ENCODE data around the gene GNAZ. TPM values are rescaled to one million over a fixed set of nuclear protein-coding genes. Genes with fewer than 3 reads are reported as not detected.

Gene GNAZ
- total and polyA plus RNA-seq, 2 donors from 2014 or later: 3.7 to 5.7 TPM

- no peak overlapping the region for H3K27ac ChIP-seq (ENCODE audit: low read depth in 2 of 2, low read length in 2 of 2)
- FAIRE-seq (no peak), DNase-seq (no peak)
- TF ChIP-seq, protein P1, sequence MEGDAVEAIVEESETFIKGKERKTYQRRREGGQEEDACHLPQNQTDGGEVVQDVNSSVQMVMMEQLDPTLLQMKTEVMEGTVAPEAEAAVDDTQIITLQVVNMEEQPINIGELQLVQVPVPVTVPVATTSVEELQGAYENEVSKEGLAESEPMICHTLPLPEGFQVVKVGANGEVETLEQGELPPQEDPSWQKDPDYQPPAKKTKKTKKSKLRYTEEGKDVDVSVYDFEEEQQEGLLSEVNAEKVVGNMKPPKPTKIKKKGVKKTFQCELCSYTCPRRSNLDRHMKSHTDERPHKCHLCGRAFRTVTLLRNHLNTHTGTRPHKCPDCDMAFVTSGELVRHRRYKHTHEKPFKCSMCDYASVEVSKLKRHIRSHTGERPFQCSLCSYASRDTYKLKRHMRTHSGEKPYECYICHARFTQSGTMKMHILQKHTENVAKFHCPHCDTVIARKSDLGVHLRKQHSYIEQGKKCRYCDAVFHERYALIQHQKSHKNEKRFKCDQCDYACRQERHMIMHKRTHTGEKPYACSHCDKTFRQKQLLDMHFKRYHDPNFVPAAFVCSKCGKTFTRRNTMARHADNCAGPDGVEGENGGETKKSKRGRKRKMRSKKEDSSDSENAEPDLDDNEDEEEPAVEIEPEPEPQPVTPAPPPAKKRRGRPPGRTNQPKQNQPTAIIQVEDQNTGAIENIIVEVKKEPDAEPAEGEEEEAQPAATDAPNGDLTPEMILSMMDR (IDR thresholded peaks at IDR 0.05; ENCODE audit: borderline replicate concordance, extremely low read depth, insufficient read depth): no peak
- H3K36me3 ChIP-seq (ENCODE audit: control insufficient read depth in 2 of 3, insufficient read depth in 3 of 3, low read length in 3 of 3): no peaks in the 10 kb centered on the region
- H3K9ac ChIP-seq (ENCODE audit: low read length in 3 of 3): no peak overlapping the region
- intact Hi-C loops (cut with DNase I): no loop called here
- H3K4me1 ChIP-seq (ENCODE audit: control insufficient read depth in 2 of 3, insufficient read depth in 2 of 3, low read depth in 1 of 3, low read length in 3 of 3): peaks cover 0 to 4% (median 0%) of the 10 kb centered on the region in 3 donors
- no peaks in the 10 kb centered on the region for H3K27me3 ChIP-seq (ENCODE audit: control insufficient read depth, insufficient read depth, low read length)
- H3K9me3 ChIP-seq (ENCODE audit: control insufficient read depth in 2 of 3, insufficient read depth in 1 of 3, low read length in 3 of 3): no peaks in the 10 kb centered on the region
- H3K4me3 ChIP-seq (ENCODE audit: low read length in 3 of 3): no peak overlapping the region
Observed at GRCh38 chr22:23093051-23093788, 22.9 kb downstream of the GNAZ start.

GRCh38 chr22:23094260-23094659 is 23.9 kb downstream of the GNAZ start:
- TF ChIP-seq, protein P1 (IDR thresholded peaks at IDR 0.05; ENCODE audit: borderline replicate concordance, extremely low read depth, insufficient read depth): no peak
- no peaks in the 10 kb centered on the region for H3K27me3 ChIP-seq (ENCODE audit: control insufficient read depth, insufficient read depth, low read length)
- peaks cover 0 to 8% (median 0%) of the 10 kb centered on the region in 3 donors for H3K4me1 ChIP-seq (ENCODE audit: control insufficient read depth in 2 of 3, insufficient read depth in 2 of 3, low read depth in 1 of 3, low read length in 3 of 3)
- no peaks in the 10 kb centered on the region for H3K36me3 ChIP-seq (ENCODE audit: control insufficient read depth in 2 of 3, insufficient read depth in 3 of 3, low read length in 3 of 3)
- no peaks in the 10 kb centered on the region for H3K9me3 ChIP-seq (ENCODE audit: control insufficient read depth in 2 of 3, insufficient read depth in 1 of 3, low read length in 3 of 3)
- DNase-seq (no peak), FAIRE-seq (no peak)
- intact Hi-C loops (cut with DNase I): no loop called here
- H3K9ac ChIP-seq (ENCODE audit: low read length in 3 of 3): no peak overlapping the region
- no peak overlapping the region for H3K27ac ChIP-seq (ENCODE audit: low read depth in 2 of 2, low read length in 2 of 2)
- no peak overlapping the region for H3K4me3 ChIP-seq (ENCODE audit: low read length in 3 of 3)

DNA sequence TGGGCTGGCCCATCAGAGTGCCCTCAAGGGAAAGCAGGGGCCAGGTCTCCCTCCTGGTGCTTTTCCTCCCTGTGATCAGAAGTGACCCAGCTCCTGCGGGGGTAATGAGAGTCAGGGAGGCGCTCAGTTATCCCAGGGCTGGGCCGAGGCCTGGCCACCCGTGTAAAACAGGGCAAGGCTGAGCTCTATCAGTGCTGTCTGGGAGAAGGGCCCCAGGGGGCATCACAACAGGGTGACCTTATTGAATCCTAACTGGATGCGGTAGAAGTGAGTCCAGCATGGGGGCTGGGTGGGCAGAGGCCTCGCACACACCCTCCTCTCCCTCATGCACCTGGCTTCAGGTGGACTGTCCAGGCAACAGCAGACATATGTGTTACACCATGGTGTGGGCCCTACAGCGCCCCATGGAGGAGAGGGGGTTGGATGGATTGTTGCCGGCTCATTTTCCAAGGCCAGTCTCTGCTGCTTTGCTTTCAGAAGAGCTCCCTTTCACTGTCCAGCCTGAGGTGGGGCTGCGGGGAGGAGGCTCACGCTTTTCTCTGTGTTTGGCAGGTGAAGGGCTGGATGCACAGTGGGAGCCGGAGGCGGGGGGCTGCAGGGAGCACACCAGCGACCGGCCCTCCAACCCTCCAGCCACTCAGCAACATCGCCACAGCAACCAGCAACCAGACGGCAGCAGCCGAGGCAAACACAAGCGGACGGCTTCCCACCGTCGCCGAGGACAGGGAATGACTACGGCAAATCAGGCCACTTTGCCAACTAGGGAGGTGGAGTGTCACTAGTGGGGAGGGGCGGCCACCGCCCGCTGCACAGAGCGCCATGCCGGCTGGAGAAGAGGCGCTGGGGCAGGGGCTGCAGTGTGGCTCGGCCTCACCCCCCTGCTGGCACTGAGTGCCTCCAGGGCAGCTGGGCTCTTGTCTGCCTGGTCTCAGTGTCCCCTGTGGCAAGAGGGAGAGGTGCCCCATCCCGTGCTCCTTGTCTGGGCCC is 24.7 kb downstream of the GNAZ start:
- H3K9ac ChIP-seq (ENCODE audit: low read length in 3 of 3): no peak overlapping the region
- intact Hi-C loops (cut with DNase I): no loop called here
- DNase-seq (peak in 2 of 5 donors; percentile 14 to 26), FAIRE-seq (no peak)
- no peaks in the 10 kb centered on the region for H3K9me3 ChIP-seq (ENCODE audit: control insufficient read depth in 2 of 3, insufficient read depth in 1 of 3, low read length in 3 of 3)
- H3K36me3 ChIP-seq (ENCODE audit: control insufficient read depth in 2 of 3, insufficient read depth in 3 of 3, low read length in 3 of 3): no peaks in the 10 kb centered on the region
- H3K4me1 ChIP-seq (ENCODE audit: control insufficient read depth in 2 of 3, insufficient read depth in 2 of 3, low read depth in 1 of 3, low read length in 3 of 3): peaks cover 0 to 8% (median 0%) of the 10 kb centered on the region in 3 donors
- H3K27me3 ChIP-seq (ENCODE audit: control insufficient read depth, insufficient read depth, low read length): no peaks in the 10 kb centered on the region
- no peak overlapping the region for H3K27ac ChIP-seq (ENCODE audit: low read depth in 2 of 2, low read length in 2 of 2)
- H3K4me3 ChIP-seq (ENCODE audit: low read length in 3 of 3): no peak overlapping the region
- TF ChIP-seq, protein P1 (IDR thresholded peaks at IDR 0.05; ENCODE audit: borderline replicate concordance, extremely low read depth, insufficient read depth): no peak
